ENCODE data around the gene RAD52. TPM values are rescaled to one million over a fixed set of nuclear protein-coding genes. Genes with fewer than 3 reads are reported as not detected.

The RAD52 gene
- total RNA-seq, 6 donors from 2014 or later: 8.2 to 59.7 (median 14.9) TPM

- H3K9me3 ChIP-seq: no peaks in the 10 kb centered on the region
- 95 to 97% methylated on average over 2 of the region's 2 CpGs for WGBS, 2 donors
- H3K27ac ChIP-seq: no peak overlapping the region
- no peak for TF ChIP-seq EP300 (IDR thresholded peaks at IDR 0.05)
- TF ChIP-seq CTCF (IDR thresholded peaks at IDR 0.05): no peak
- no peak overlapping the region for H3K4me3 ChIP-seq
- DNase-seq (no peak), ATAC-seq (ENCODE audit: low FRiP score in 2 of 2) (no peak)
- no peaks in the 10 kb centered on the region for H3K27me3 ChIP-seq
- peaks cover 72 to 99% (median 94%) of the 10 kb centered on the region in 4 donors for H3K36me3 ChIP-seq
- no peaks in the 10 kb centered on the region for H3K4me1 ChIP-seq
These were observed 63.3 kb downstream of the RAD52 start for GRCh38 chr12:886206-886605.

- Histone ChIP-seq H3K36me3 (peaks cover 70 to 99% (median 95%) of the 10 kb centered on the region in 4 donors), H3K27ac (no peak overlapping the region), H3K4me3 (no peak overlapping the region), H3K4me1 (no peaks in the 10 kb centered on the region), H3K27me3 (no peaks in the 10 kb centered on the region), H3K9me3 (no peaks in the 10 kb centered on the region)
- TF ChIP-seq POLR2AphosphoS5 (IDR thresholded peaks at IDR 0.05) (no peak), CTCF (IDR thresholded peaks at IDR 0.05) (no peak), EP300 (IDR thresholded peaks at IDR 0.05) (no peak), POLR2A (IDR thresholded peaks at IDR 0.05) (no peak)
- 99 to 100% methylated on average over 2 of the region's 2 CpGs for WGBS, 2 donors
- DNase-seq: no peak
- no peak for ATAC-seq (ENCODE audit: low FRiP score in 2 of 2)
These were observed 63.8 kb downstream of the RAD52 start for GRCh38 chr12:885701-886100.

DNA sequence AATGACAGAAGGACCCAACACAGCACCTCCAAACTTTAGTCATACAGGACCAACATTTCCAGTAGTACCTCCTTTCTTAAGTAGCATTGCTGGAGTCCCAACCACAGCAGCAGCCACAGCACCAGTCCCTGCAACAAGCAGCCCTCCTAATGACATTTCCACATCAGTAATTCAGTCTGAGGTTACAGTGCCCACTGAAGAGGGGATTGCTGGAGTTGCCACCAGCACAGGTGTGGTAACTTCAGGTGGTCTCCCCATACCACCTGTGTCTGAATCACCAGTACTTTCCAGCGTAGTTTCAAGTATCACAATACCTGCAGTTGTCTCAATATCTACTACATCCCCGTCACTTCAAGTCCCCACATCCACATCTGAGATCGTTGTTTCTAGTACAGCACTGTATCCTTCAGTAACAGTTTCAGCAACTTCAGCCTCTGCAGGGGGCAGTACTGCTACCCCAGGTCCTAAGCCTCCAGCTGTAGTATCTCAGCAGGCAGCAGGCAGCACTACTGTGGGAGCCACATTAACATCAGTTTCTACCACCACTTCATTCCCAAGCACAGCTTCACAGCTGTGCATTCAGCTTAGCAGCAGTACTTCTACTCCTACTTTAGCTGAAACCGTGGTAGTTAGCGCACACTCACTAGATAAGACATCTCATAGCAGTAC is 64.6 kb downstream of the RAD52 start:
- Histone ChIP-seq H3K4me3 (no peak overlapping the region), H3K27me3 (no peaks in the 10 kb centered on the region), H3K27ac (no peak overlapping the region), H3K36me3 (peaks cover 67 to 100% (median 95%) of the 10 kb centered on the region in 4 donors), H3K4me1 (no peaks in the 10 kb centered on the region), H3K9me3 (no peaks in the 10 kb centered on the region)
- ATAC-seq (ENCODE audit: low FRiP score in 2 of 2) (no peak), DNase-seq (no peak)
- 91 to 95% methylated on average over 5 of the region's 5 CpGs for WGBS, 2 donors
- TF ChIP-seq POLR2A (IDR thresholded peaks at IDR 0.05) (no peak), CTCF (IDR thresholded peaks at IDR 0.05) (no peak), EP300 (IDR thresholded peaks at IDR 0.05) (no peak), POLR2AphosphoS5 (IDR thresholded peaks at IDR 0.05) (no peak)

DNA sequence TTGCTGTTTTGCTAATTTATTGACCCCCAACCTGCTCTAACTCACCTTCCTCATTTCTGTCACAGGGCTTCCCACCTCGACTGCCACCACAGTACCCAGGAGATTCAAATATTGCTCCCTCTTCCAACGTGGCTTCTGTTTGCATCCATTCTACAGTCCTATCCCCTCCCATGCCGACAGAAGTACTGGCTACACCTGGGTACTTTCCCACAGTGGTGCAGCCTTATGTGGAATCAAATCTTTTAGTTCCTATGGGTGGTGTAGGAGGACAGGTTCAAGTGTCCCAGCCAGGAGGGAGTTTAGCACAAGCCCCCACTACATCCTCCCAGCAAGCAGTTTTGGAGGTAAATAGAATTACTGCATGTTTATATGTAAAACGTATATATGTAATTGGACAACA is 68.8 kb downstream of the RAD52 start:
- TF ChIP-seq POLR2A (IDR thresholded peaks at IDR 0.05) (no peak), EP300 (IDR thresholded peaks at IDR 0.05) (no peak), POLR2AphosphoS5 (IDR thresholded peaks at IDR 0.05) (no peak), CTCF (IDR thresholded peaks at IDR 0.05) (no peak)
- Histone ChIP-seq H3K27me3 (no peaks in the 10 kb centered on the region), H3K36me3 (peaks cover 51 to 83% (median 72%) of the 10 kb centered on the region in 4 donors), H3K4me1 (no peaks in the 10 kb centered on the region), H3K27ac (no peak overlapping the region), H3K4me3 (no peak overlapping the region), H3K9me3 (no peaks in the 10 kb centered on the region)
- 78 to 87% methylated on average over 4 of the region's 4 CpGs for WGBS, 2 donors
- ATAC-seq (ENCODE audit: low FRiP score in 2 of 2) (no peak), DNase-seq (no peak)

DNA sequence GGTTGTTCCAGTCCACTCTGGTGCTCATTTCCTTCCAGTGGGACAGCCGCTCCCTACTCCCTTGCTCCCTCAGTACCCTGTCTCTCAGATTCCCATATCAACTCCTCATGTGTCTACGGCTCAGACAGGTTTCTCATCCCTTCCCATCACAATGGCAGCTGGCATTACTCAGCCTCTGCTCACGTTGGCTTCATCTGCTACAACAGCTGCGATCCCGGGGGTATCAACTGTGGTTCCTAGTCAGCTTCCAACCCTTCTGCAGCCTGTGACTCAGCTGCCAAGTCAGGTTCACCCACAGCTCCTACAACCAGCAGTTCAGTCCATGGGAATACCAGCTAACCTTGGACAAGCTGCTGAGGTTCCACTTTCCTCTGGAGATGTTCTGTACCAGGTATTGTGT is 69.9 kb downstream of the RAD52 start:
- Histone ChIP-seq H3K27ac (no peak overlapping the region), H3K36me3 (peaks cover 41 to 79% (median 65%) of the 10 kb centered on the region in 4 donors), H3K9me3 (no peaks in the 10 kb centered on the region), H3K27me3 (no peaks in the 10 kb centered on the region), H3K4me1 (no peaks in the 10 kb centered on the region), H3K4me3 (no peak overlapping the region)
- TF ChIP-seq EP300 (IDR thresholded peaks at IDR 0.05): no peak
- TF ChIP-seq POLR2AphosphoS5 (IDR thresholded peaks at IDR 0.05): no peak
- TF ChIP-seq POLR2A (IDR thresholded peaks at IDR 0.05): no peak
- TF ChIP-seq CTCF (IDR thresholded peaks at IDR 0.05): no peak
- ATAC-seq (ENCODE audit: low FRiP score in 2 of 2) (no peak), DNase-seq (no peak)
- WGBS, 2 donors: 93 to 96% methylated on average over 5 of the region's 5 CpGs
